DOHH2 (cell line): Measurements from ENCODE around the gene TBC1D22A.

Experiments used
- H3F3A ChIP-seq: fragments of 200-600 bp; sonication (generic), shearing (Covaris generic); 2 replicates; pipeline ENCODE4 v1.6.0; 2016; ENCODE audit warnings: antibody characterized with exemption, mild to moderate bottlenecking; ENCODE audit not compliant: control insufficient read depth, insufficient read depth
- H3K27ac ChIP-seq: fragments of 200-600 bp; sonication (generic); 2 replicates; pipeline ENCODE4 v1.5.1; 2014; ENCODE audit warnings: low read depth, mild to moderate bottlenecking, low read length, moderate library complexity
- H3K27me3 ChIP-seq: fragments of 200-600 bp; sonication (generic); 2 replicates; pipeline ENCODE4 v1.6.1; 2014; ENCODE audit warnings: mild to moderate bottlenecking, low read length, mixed read lengths; ENCODE audit not compliant: control insufficient read depth
- H3K36me3 ChIP-seq: fragments of 200-600 bp; sonication (generic); 2 replicates; pipeline ENCODE4 v1.6.1; 2014; ENCODE audit warnings: mild to moderate bottlenecking, low read length, moderate library complexity, mixed read lengths; ENCODE audit not compliant: control insufficient read depth
- H3K4me1 ChIP-seq: fragments of 200-600 bp; sonication (generic); 2 replicates; pipeline ENCODE4 v1.6.1; 2014; ENCODE audit warnings: mild to moderate bottlenecking, low read length, mixed read lengths; ENCODE audit not compliant: control insufficient read depth
- H3K4me2 ChIP-seq: fragments of 200-600 bp; sonication (generic); 2 replicates; pipeline ENCODE4 v1.6.0; 2014; ENCODE audit warnings: mild to moderate bottlenecking, low read length, moderate library complexity
- H3K4me3 ChIP-seq: fragments of 200-600 bp; sonication (generic); 2 replicates; pipeline ENCODE4 v1.5.1; 2014; ENCODE audit warnings: mild to moderate bottlenecking, low read length, mixed read lengths
- H3K79me2 ChIP-seq: fragments of 200-600 bp; sonication (generic); 2 replicates; pipeline ENCODE4 v1.6.1; 2014; ENCODE audit warnings: mild to moderate bottlenecking, low read length, mixed read lengths; ENCODE audit not compliant: control insufficient read depth
- H3K9me2 ChIP-seq: fragments of 200-600 bp; sonication (generic); replicated peaks from 2 replicates; pipeline ENCODE4 v1.6.1; 2014; ENCODE audit warnings: mild to moderate bottlenecking, low read length, mixed read lengths; ENCODE audit not compliant: control insufficient read depth
- H3K9me3 ChIP-seq: fragments of 200-600 bp; sonication (generic); 2 replicates; pipeline ENCODE4 v1.6.1; 2014; ENCODE audit warnings: antibody characterized with exemption, low read length, mixed read lengths; ENCODE audit not compliant: control insufficient read depth, insufficient read depth
- H4K20me1 ChIP-seq: fragments of 200-600 bp; sonication (generic); 2 replicates; pipeline ENCODE4 v1.6.0; 2014; ENCODE audit warnings: low read depth, mild to moderate bottlenecking, antibody characterized with exemption, low read length, moderate library complexity; ENCODE audit not compliant: control insufficient read depth, insufficient read depth
- EZH2phosphoT487 ChIP-seq: fragments of 200-600 bp; sonication (generic); IDR thresholded peaks from 2 replicates; pipeline ENCODE4 v1.6.1; 2017; ENCODE audit warnings: borderline replicate concordance, mild to moderate bottlenecking, antibody characterized with exemption, low read length, moderate library complexity, mixed read lengths
- TF ChIP-seq, protein P1 (sequence below): fragments of 200-600 bp; sonication (generic); IDR thresholded peaks from one replicate; pipeline ENCODE4 v1.5.1; 2014; ENCODE audit warnings: antibody characterized with exemption, mild to moderate bottlenecking, low read depth, low read length; ENCODE audit not compliant: poor library complexity, severe bottlenecking

The TBC1D22A gene

DNA sequence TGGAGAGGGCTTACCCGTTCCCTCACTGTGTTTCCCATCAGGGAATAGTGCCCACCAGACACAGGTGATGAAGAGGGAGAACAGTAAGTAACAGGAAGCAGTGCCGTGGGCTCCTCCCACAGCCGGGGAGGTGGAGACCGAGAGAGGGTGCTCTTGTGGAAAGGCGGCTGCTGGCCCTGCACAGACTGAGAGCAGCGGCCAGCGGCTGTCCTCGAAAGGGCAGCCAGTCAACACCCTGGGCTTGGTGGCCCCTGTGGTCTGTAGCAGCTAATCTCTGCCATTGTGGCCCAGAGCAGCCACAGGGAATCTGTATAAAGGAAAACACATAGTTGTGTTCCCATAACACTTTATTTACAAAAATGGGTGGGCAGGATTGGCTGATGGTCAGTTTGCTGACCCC is 121.9 kb downstream of the TBC1D22A start:
- Histone ChIP-seq H3K9me3 (no peaks in the 10 kb centered on the region), H3K4me1 (no peaks in the 10 kb centered on the region), H3K4me3 (no peak overlapping the region), H3K36me3 (peaks cover 46% of the 10 kb centered on the region), H3K79me2 (peaks cover 73% of the 10 kb centered on the region), H3F3A (no peaks in the 10 kb centered on the region), H3K27me3 (no peaks in the 10 kb centered on the region), H3K4me2 (no peak overlapping the region), H3K27ac (no peak overlapping the region), H3K9me2 (no peaks in the 10 kb centered on the region), H4K20me1 (peaks cover 6% of the 10 kb centered on the region; the same call in 1 of the 2 replicates)
- TF ChIP-seq, protein P1, sequence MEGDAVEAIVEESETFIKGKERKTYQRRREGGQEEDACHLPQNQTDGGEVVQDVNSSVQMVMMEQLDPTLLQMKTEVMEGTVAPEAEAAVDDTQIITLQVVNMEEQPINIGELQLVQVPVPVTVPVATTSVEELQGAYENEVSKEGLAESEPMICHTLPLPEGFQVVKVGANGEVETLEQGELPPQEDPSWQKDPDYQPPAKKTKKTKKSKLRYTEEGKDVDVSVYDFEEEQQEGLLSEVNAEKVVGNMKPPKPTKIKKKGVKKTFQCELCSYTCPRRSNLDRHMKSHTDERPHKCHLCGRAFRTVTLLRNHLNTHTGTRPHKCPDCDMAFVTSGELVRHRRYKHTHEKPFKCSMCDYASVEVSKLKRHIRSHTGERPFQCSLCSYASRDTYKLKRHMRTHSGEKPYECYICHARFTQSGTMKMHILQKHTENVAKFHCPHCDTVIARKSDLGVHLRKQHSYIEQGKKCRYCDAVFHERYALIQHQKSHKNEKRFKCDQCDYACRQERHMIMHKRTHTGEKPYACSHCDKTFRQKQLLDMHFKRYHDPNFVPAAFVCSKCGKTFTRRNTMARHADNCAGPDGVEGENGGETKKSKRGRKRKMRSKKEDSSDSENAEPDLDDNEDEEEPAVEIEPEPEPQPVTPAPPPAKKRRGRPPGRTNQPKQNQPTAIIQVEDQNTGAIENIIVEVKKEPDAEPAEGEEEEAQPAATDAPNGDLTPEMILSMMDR, result no peak
- TF ChIP-seq EZH2phosphoT487, result no peak

DNA sequence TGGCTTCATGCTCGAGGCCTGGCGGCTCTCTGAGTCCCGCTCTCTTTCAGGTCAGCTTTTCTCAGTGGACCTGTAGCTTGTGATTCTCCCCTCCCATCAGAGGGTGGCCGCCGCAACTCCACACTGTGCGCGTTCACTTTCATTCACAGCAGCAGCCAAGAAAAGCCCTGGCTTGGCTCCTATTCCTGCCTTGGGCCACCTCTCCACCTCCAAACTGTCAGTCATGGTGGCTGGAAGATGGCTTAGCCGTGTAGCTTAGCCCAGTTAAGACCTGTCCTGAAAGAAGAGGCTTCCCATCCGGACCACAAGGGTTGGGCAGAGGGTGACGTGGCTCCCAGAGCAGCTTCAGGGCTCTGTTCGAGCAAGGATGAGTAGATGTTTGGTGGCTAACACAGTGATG is 125.5 kb downstream of the TBC1D22A start:
- Histone ChIP-seq H3F3A (no peaks in the 10 kb centered on the region; the same call in 1 of the 2 replicates), H3K36me3 (peaks cover 69% of the 10 kb centered on the region), H3K4me2 (no peak overlapping the region), H3K9me2 (no peaks in the 10 kb centered on the region), H3K4me1 (no peaks in the 10 kb centered on the region), H3K4me3 (no peak overlapping the region), H4K20me1 (0 out of 2 replicates have a peak, but pooled peaks cover 2% of the 10 kb centered on the region), H3K27ac (no peak overlapping the region), H3K27me3 (no peaks in the 10 kb centered on the region), H3K79me2 (peaks cover 48% of the 10 kb centered on the region), H3K9me3 (no peaks in the 10 kb centered on the region)
- TF ChIP-seq, protein P1, result no peak
- no peak for TF ChIP-seq EZH2phosphoT487

DNA sequence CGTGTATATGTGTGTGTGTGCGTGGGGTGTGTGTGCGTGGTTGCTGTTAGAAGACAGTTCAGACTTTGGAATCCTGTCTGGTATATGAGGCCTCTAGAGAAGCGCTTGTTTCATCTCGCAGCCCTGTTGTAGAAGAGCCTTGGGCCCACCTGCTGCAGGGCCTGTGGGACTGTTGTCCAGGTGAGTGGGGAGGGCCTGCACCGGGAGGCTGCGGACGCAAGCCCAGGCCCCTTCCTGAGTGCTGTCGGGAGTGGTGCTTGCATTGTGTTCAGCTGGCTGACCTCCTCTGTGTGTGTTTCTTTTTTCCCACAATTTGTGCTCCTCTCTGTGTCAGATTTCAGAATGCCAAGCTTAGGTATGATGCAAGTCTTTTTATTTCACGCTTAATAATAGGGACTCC is 128.4 kb downstream of the TBC1D22A start:
- Histone ChIP-seq H3K9me2 (no peaks in the 10 kb centered on the region), H3K4me2 (no peak overlapping the region), H3K27me3 (no peaks in the 10 kb centered on the region), H3K27ac (no peak overlapping the region), H3K79me2 (peaks cover 30% of the 10 kb centered on the region), H3K4me3 (no peak overlapping the region), H3K36me3 (peaks cover 78% of the 10 kb centered on the region), H3K4me1 (no peaks in the 10 kb centered on the region), H4K20me1 (no peaks in the 10 kb centered on the region), H3F3A (no peaks in the 10 kb centered on the region; the same call in 1 of the 2 replicates), H3K9me3 (no peaks in the 10 kb centered on the region)
- TF ChIP-seq, protein P1, result no peak
- no peak for TF ChIP-seq EZH2phosphoT487
